Omental fat pad (tissue), 4 donors: ENCODE measurements around the gene CMSS1. TPM values are rescaled to one million over a fixed set of nuclear protein-coding genes. Genes with fewer than 3 reads are reported as not detected.

ENCODE experiments used
- ATAC-seq: fragments of 150-250 bp; one replicate; pipeline ENCODE4 v1.9.1; 2016; ENCODE audit warnings: mild to moderate bottlenecking, moderate library complexity; ENCODE audit not compliant: low FRiP score
- DNase-seq: peaks from one replicate; pipeline ENCODE4 v3.0.0-alpha.2; 2019; ENCODE audit warnings: low spot score
- CTCF ChIP-seq, 3 donors: fragments of 450-650 bp; IDR thresholded peaks; one replicate each; pipeline ENCODE4 v1.5.1; 2016 to 2017; ENCODE audit warnings: antibody characterized with exemption in 3 of 3, mild to moderate bottlenecking in 3 of 3, moderate library complexity in 2 of 3
- total RNA-seq, 4 donors: library from RNA; depleted of rRNA; stranded (reverse); fragments of >200 nt; gene quantifications; one replicate each; pipeline ENCODE4 v1.1.0, GENCODE V29; 2016

Gene CMSS1
- total RNA-seq, 4 donors from 2014 or later: 16.9 to 29.3 (median 21.1) TPM

DNA sequence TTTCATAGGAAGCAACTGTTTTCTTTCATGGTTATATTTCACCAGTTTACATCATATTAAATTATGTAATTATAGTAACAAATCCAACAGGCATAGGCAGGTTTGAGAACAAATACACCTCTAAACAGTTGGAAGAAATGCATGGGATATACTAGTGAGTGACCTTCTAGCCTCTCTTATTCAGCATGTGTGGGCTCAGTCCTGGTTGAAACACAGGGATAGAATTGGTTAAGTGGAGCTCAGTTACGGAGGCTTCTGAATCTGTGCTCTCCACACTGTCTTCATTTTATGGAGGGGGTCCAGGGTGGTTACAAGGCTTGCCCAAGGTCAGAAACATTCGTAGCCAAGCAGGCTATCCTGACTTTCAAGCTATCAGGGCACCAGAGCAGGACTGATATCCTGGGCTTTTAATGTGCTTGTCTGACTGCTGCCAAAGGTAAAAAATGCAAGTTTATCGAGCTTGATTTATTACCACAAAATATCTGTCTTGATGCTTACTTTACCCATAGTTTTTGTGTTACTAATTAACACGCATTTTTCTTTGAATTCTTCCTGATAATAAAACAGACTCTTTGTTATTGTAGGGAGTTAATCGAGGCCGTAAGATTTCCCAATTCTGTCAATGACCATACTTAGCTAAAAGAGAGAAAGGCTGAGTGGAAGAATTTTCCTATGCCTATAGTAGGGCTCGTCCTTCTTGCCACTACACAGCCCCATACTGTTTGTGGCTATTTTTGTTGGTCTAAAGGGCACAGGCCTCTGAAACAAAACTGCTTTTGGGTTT, 207.1 kb downstream of the CMSS1 start:
- no peak for TF ChIP-seq CTCF (IDR thresholded peaks at IDR 0.05)
- DNase-seq (no peak), ATAC-seq (peak; percentile 60)

GRCh38 chr3:100027321-100027720, 209.7 kb downstream of the CMSS1 start:
- DNase-seq (no peak), ATAC-seq (no peak)
- no peak for TF ChIP-seq CTCF (IDR thresholded peaks at IDR 0.05)

GRCh38 chr3:100029052-100029451, 211.4 kb downstream of the CMSS1 start:
- no peak for ATAC-seq
- TF ChIP-seq CTCF (IDR thresholded peaks at IDR 0.05): no peak
- no peak for DNase-seq

DNA sequence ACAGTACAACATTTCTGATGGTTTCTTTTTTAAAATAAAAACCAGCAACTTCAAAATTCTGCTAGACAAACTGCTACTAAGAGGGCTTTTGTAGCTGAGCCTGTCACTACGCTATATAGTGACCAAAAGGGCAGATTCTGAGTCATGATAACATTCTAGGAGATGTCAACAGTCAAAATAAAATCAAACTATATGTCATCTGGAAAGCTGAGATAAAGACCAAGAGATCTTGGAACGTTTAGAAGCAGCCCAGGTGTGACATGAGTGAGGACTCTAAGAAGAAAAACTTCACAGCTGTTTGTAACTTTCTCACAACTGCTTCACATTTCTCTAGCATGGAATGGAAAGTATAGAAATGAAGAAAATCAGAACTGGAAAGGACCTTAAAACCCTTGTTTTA, 212.0 kb downstream of the CMSS1 start:
- TF ChIP-seq CTCF (IDR thresholded peaks at IDR 0.05): no peak
- ATAC-seq (no peak), DNase-seq (no peak)

GRCh38 chr3:100030346-100030745, 212.7 kb downstream of the CMSS1 start:
- no peak for TF ChIP-seq CTCF (IDR thresholded peaks at IDR 0.05)
- ATAC-seq (no peak), DNase-seq (no peak)

GRCh38 chr3:100030914-100031425, 213.3 kb downstream of the CMSS1 start:
- no peak for DNase-seq
- no peak for ATAC-seq
- TF ChIP-seq CTCF (IDR thresholded peaks at IDR 0.05): no peak

DNA sequence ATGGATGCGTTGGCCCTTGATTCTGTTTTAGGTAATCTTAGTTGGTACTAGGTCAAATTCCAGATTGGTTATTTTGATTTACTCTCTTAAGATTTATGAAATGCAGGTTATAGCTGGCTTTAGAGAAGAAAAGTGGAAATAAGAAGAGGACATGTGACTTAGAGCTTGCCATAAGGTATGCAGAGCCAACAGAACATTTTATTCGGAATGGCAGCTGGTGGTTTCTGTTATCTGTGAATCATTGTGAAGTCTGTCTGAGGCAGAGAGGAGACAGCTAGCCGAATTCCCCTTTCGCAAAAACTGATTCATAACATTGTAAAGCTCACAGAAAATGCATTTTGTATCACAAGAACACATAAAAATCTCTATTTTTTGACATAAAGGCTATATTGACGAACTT, 214.6 kb downstream of the CMSS1 start:
- DNase-seq: no peak
- peak; percentile 77 for ATAC-seq
- TF ChIP-seq CTCF (IDR thresholded peaks at IDR 0.05): no peak
